H1 (cell line): ENCODE measurements around the gene NAGLU. TPM values are rescaled to one million over a fixed set of nuclear protein-coding genes. Genes with fewer than 3 reads are reported as not detected.
A peak's percentile ranks its signal among the peaks of the same experiment; 100 is the strongest.

Source experiments
- ASH2L ChIP-seq: fragments of 200-600, 300-600 bp; sonication (generic); IDR thresholded peaks from one replicate; pipeline ENCODE4 v1.7.1; 2017; ENCODE audit warnings: low read length
- BRCA1 ChIP-seq: IDR thresholded peaks from 2 replicates; pipeline ENCODE4 v1.6.1; 2012; ENCODE audit warnings: low read depth, low read length, improper control_type of control experiment
- GTF2F1 ChIP-seq: IDR thresholded peaks from 2 replicates; pipeline ENCODE4 v1.6.1; 2012; ENCODE audit warnings: low read depth, low read length, improper control_type of control experiment, borderline replicate concordance
- KDM4A ChIP-seq: IDR thresholded peaks from one replicate; pipeline ENCODE4 v1.7.1; 2012; ENCODE audit warnings: low read depth, mild to moderate bottlenecking, moderate library complexity, low read length, inconsistent platforms; ENCODE audit not compliant: severe bottlenecking
- TBP ChIP-seq: IDR thresholded peaks from 2 replicates; pipeline ENCODE4 v1.6.1; 2011; ENCODE audit warnings: low read depth, low read length, improper control_type of control experiment
- polyA plus RNA-seq, 7 experiments: library from polyadenylated mRNA; depleted of rRNA in 3 of 7; stranded (reverse) in 5 of 7; unstranded in 2 of 7; fragments of >200 nt in 5 of 7; fragments of 200-250 nt in 2 of 7; gene quantifications; 1 replicate in 5 of 7; 2 replicates in 1 of 7; 4 replicates in 1 of 7; pipeline versions ENCODE4 v1.2.1 to v1.2.3, GENCODE V29; 2011 to 2013; ENCODE audit warnings: missing spikeins in 2 of 7, mixed read lengths in 2 of 7
- total RNA-seq: library from RNA; stranded (reverse); fragmentation: NEBNext Ultra II Directional; extraction: Animal tissue kit (Norgen Biotek cat#: 25700); gene quantifications from 2 replicates; pipeline ENCODE4 v1.2.1, GENCODE V29; 2021
- TF ChIP-seq, protein P1 (sequence below): fragments of 300-600 bp; sonication (generic); IDR thresholded peaks from 2 replicates; pipeline ENCODE4 v1.7.1; 2012; ENCODE audit warnings: low read length, moderate library complexity, mild to moderate bottlenecking, inconsistent platforms; ENCODE audit not compliant: insufficient replicate concordance

Gene NAGLU
- total and polyA plus RNA-seq, 2 of the 8 experiments (the other 6 are each of a cell fraction or from before 2014, with no cell fraction given), result 21.3 to 21.6 TPM

DNA sequence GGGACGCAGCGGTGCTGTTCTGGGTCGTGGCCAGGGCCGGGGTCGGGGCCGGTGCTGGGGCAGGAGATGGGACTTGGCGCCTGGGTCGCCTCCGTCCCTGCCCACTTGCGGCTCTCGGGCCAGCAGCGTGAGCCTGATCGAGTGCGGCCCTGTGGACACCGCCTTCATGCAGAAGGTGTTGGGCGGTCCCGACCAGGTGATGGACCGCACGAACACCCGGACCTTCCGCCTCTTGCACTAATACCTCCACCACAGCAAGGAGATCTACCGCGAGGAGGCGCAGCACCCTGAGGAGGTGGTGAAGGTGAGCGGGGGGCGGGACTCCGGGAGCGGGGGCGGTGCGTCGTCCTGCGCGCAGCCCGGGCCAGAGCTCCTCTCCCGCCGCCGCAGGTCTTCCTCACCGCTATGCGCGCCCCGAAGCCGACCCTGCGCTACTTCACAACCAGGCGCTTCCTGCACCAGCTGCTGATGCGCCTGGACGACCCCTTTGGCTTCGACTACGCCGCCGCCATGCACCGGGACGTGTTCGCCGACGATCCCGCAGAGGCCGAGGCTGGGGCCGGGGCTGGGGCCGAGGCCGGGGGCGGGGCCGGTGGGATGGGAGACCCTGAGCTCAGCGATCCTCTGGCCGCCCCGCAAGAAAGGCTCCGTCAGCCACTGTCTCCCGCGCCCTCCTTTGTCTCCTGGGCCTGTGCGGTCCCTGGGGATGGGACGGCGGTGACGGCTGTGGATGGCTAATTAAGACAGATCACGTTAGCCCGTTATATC, 12.2 kb downstream of the NAGLU start (continued):
- TF ChIP-seq, protein P1, sequence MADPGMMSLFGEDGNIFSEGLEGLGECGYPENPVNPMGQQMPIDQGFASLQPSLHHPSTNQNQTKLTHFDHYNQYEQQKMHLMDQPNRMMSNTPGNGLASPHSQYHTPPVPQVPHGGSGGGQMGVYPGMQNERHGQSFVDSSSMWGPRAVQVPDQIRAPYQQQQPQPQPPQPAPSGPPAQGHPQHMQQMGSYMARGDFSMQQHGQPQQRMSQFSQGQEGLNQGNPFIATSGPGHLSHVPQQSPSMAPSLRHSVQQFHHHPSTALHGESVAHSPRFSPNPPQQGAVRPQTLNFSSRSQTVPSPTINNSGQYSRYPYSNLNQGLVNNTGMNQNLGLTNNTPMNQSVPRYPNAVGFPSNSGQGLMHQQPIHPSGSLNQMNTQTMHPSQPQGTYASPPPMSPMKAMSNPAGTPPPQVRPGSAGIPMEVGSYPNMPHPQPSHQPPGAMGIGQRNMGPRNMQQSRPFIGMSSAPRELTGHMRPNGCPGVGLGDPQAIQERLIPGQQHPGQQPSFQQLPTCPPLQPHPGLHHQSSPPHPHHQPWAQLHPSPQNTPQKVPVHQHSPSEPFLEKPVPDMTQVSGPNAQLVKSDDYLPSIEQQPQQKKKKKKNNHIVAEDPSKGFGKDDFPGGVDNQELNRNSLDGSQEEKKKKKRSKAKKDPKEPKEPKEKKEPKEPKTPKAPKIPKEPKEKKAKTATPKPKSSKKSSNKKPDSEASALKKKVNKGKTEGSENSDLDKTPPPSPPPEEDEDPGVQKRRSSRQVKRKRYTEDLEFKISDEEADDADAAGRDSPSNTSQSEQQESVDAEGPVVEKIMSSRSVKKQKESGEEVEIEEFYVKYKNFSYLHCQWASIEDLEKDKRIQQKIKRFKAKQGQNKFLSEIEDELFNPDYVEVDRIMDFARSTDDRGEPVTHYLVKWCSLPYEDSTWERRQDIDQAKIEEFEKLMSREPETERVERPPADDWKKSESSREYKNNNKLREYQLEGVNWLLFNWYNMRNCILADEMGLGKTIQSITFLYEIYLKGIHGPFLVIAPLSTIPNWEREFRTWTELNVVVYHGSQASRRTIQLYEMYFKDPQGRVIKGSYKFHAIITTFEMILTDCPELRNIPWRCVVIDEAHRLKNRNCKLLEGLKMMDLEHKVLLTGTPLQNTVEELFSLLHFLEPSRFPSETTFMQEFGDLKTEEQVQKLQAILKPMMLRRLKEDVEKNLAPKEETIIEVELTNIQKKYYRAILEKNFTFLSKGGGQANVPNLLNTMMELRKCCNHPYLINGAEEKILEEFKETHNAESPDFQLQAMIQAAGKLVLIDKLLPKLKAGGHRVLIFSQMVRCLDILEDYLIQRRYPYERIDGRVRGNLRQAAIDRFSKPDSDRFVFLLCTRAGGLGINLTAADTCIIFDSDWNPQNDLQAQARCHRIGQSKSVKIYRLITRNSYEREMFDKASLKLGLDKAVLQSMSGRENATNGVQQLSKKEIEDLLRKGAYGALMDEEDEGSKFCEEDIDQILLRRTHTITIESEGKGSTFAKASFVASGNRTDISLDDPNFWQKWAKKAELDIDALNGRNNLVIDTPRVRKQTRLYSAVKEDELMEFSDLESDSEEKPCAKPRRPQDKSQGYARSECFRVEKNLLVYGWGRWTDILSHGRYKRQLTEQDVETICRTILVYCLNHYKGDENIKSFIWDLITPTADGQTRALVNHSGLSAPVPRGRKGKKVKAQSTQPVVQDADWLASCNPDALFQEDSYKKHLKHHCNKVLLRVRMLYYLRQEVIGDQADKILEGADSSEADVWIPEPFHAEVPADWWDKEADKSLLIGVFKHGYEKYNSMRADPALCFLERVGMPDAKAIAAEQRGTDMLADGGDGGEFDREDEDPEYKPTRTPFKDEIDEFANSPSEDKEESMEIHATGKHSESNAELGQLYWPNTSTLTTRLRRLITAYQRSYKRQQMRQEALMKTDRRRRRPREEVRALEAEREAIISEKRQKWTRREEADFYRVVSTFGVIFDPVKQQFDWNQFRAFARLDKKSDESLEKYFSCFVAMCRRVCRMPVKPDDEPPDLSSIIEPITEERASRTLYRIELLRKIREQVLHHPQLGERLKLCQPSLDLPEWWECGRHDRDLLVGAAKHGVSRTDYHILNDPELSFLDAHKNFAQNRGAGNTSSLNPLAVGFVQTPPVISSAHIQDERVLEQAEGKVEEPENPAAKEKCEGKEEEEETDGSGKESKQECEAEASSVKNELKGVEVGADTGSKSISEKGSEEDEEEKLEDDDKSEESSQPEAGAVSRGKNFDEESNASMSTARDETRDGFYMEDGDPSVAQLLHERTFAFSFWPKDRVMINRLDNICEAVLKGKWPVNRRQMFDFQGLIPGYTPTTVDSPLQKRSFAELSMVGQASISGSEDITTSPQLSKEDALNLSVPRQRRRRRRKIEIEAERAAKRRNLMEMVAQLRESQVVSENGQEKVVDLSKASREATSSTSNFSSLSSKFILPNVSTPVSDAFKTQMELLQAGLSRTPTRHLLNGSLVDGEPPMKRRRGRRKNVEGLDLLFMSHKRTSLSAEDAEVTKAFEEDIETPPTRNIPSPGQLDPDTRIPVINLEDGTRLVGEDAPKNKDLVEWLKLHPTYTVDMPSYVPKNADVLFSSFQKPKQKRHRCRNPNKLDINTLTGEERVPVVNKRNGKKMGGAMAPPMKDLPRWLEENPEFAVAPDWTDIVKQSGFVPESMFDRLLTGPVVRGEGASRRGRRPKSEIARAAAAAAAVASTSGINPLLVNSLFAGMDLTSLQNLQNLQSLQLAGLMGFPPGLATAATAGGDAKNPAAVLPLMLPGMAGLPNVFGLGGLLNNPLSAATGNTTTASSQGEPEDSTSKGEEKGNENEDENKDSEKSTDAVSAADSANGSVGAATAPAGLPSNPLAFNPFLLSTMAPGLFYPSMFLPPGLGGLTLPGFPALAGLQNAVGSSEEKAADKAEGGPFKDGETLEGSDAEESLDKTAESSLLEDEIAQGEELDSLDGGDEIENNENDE, result no peak
- TF ChIP-seq KDM4A, result peak; percentile 27
- TF ChIP-seq ASH2L, result peak; percentile 47
- no peak for TF ChIP-seq BRCA1
- TF ChIP-seq TBP, result no peak
- TF ChIP-seq GTF2F1, result no peak
